ENCODE measurements around the gene RFTN1. TPM values are rescaled to one million over a fixed set of nuclear protein-coding genes. Genes with fewer than 3 reads are reported as not detected.

Gene RFTN1
- total and polyA plus RNA-seq, 2 experiments from 2014 or later = 3.3 to 7.2 TPM

- peaks cover 13% of the 10 kb centered on the region; the same call in 1 of the 2 replicates for H3K9me2 ChIP-seq (ENCODE audit: insufficient read depth)
- no peak overlapping the region for H3K4me2 ChIP-seq
- no peak overlapping the region for H3K27ac ChIP-seq (ENCODE audit: low read depth)
- H3K36me3 ChIP-seq (ENCODE audit: insufficient read depth) = no peaks in the 10 kb centered on the region
- H2AFZ ChIP-seq = no peak overlapping the region
- no peaks in the 10 kb centered on the region for H3K79me2 ChIP-seq (replicated peaks; ENCODE audit: insufficient read depth)
- peaks cover 24% of the 10 kb centered on the region for H3K4me1 ChIP-seq (ENCODE audit: insufficient read depth)
- Mint-ChIP-seq H3K27ac (no peak overlapping the region), H3K27me3 (ENCODE audit: insufficient read depth, low read depth, poor library complexity) (peaks cover 2% of the 10 kb centered on the region), H3K4me1 (peaks cover 37% of the 10 kb centered on the region), H3K9me3 (no peaks in the 10 kb centered on the region), H3K36me3 (ENCODE audit: low read depth) (peaks cover 23% of the 10 kb centered on the region), H3K4me3 (no peak overlapping the region)
- H3K4me3 ChIP-seq = no peak overlapping the region
- H4K20me1 ChIP-seq (replicated peaks; ENCODE audit: insufficient read depth) = no peaks in the 10 kb centered on the region
- no peak for TF ChIP-seq STAT1 (IDR thresholded peaks at IDR 0.05; ENCODE audit: unreplicated experiment)
- no peak for TF ChIP-seq NANOG (IDR thresholded peaks at IDR 0.05; ENCODE audit: borderline replicate concordance)
- TF ChIP-seq ZNF331 (CRISPR knock-in tag; IDR thresholded peaks at IDR 0.05; ENCODE audit: low read depth) = no peak
- no peak for TF ChIP-seq CTCF (conservative IDR thresholded peaks at IDR 0.05; ENCODE audit: low read depth in 2 of 2)
- TF ChIP-seq EZH2 (IDR thresholded peaks at IDR 0.05; ENCODE audit: low read depth, unreplicated experiment) = no peak
- TF ChIP-seq EZH2phosphoT487 (IDR thresholded peaks at IDR 0.05; ENCODE audit: unreplicated experiment) = no peak
- TF ChIP-seq CREB1 (CRISPR knock-in tag; IDR thresholded peaks at IDR 0.05; ENCODE audit: low read depth) = no peak
- no peak for TF ChIP-seq JUNB (IDR thresholded peaks at IDR 0.05; ENCODE audit: unreplicated experiment)
- no peak for TF ChIP-seq REST (IDR thresholded peaks at IDR 0.05; ENCODE audit: unreplicated experiment)
- ATAC-seq = no peak
- no peaks in the 10 kb centered on the region for H3F3A ChIP-seq (replicated peaks; ENCODE audit: low read depth)
- no peaks in the 10 kb centered on the region for H3K27me3 ChIP-seq (ENCODE audit: insufficient read depth)
- no peak for DNase-seq (ENCODE audit: low spot score)
Measured at GRCh38 chr3:16347548-16347947, 166.0 kb downstream of the RFTN1 start.

GRCh38 chr3:16346413-16347081 is 167.0 kb downstream of the RFTN1 start:
- no peaks in the 10 kb centered on the region for H3F3A ChIP-seq (replicated peaks; ENCODE audit: low read depth)
- H3K9me3 Mint-ChIP-seq = no peaks in the 10 kb centered on the region
- peaks cover 14% of the 10 kb centered on the region for H3K4me1 ChIP-seq (ENCODE audit: insufficient read depth)
- no peak overlapping the region for H3K4me3 ChIP-seq
- H3K27ac Mint-ChIP-seq = no peak overlapping the region
- H3K27ac ChIP-seq (ENCODE audit: low read depth) = no peak overlapping the region
- no peak overlapping the region for H2AFZ ChIP-seq
- no peak overlapping the region for H3K4me2 ChIP-seq
- peaks cover 2% of the 10 kb centered on the region for H3K27me3 Mint-ChIP-seq (ENCODE audit: insufficient read depth, low read depth, poor library complexity)
- H3K4me1 Mint-ChIP-seq = peaks cover 28% of the 10 kb centered on the region
- H3K36me3 ChIP-seq (ENCODE audit: insufficient read depth) = no peaks in the 10 kb centered on the region
- peaks cover 13% of the 10 kb centered on the region; the same call in 1 of the 2 replicates for H3K9me2 ChIP-seq (ENCODE audit: insufficient read depth)
- no peaks in the 10 kb centered on the region for H4K20me1 ChIP-seq (replicated peaks; ENCODE audit: insufficient read depth)
- DNase-seq (ENCODE audit: low spot score) = no peak
- no peaks in the 10 kb centered on the region for H3K79me2 ChIP-seq (replicated peaks; ENCODE audit: insufficient read depth)
- no peaks in the 10 kb centered on the region for H3K27me3 ChIP-seq (ENCODE audit: insufficient read depth)
- no peak for ATAC-seq
- H3K4me3 Mint-ChIP-seq = no peak overlapping the region
- H3K36me3 Mint-ChIP-seq (ENCODE audit: low read depth) = peaks cover 23% of the 10 kb centered on the region
- TF ChIP-seq JUNB (IDR thresholded peaks at IDR 0.05; ENCODE audit: unreplicated experiment) (no peak), ZNF331 (CRISPR knock-in tag; IDR thresholded peaks at IDR 0.05; ENCODE audit: low read depth) (no peak), CTCF (conservative IDR thresholded peaks at IDR 0.05; ENCODE audit: low read depth in 2 of 2) (no peak), POLR2AphosphoS5 (IDR thresholded peaks at IDR 0.05; ENCODE audit: low read depth) (no peak), ETS1 (IDR thresholded peaks at IDR 0.05) (no peak), EZH2phosphoT487 (IDR thresholded peaks at IDR 0.05; ENCODE audit: unreplicated experiment) (no peak), ZNF114 (CRISPR knock-in tag; IDR thresholded peaks at IDR 0.05) (no peak), STAT1 (IDR thresholded peaks at IDR 0.05; ENCODE audit: unreplicated experiment) (no peak), EZH2 (IDR thresholded peaks at IDR 0.05; ENCODE audit: low read depth, unreplicated experiment) (no peak)

Data from GM23338 (cell line).